ENCODE data around the gene LCK. TPM values are rescaled to one million over a fixed set of nuclear protein-coding genes. Genes with fewer than 3 reads are reported as not detected.

The LCK gene
- total and polyA plus RNA-seq, 9 of the 15 experiments (the other 6 are each of a cell fraction or from before 2014, with no cell fraction given) = 0.04 to 0.47 (median 0.13) TPM; not detected in 6

- no peaks in the 10 kb centered on the region for H3K79me2 ChIP-seq (ENCODE audit: control insufficient read depth, insufficient read depth, low read length)
- peak; percentile 18 for ATAC-seq
- ChIA-PET CTCF (ENCODE audit: low intra/inter-chr PET ratio) (no interaction called here), POLR2A (interaction anchor here (0.6 to 2.3 kb wide), 8 partner anchors 8 to 405 kb away, joined by 3 to 8 read pairs (median 5); partner anchors contain the start of gene MARCKSL1)
- no peak overlapping the region for H2AFZ ChIP-seq (ENCODE audit: low read depth, low read length)
- no peak overlapping the region for H3K27ac ChIP-seq (ENCODE audit: extremely low read depth, low read depth, low read length)
- peaks cover 55% of the 10 kb centered on the region for H3K36me3 ChIP-seq (ENCODE audit: control insufficient read depth, insufficient read depth, low read length)
- 0 out of 2 replicates have a peak, but pooled peaks have one; percentile 11 for TF ChIP-seq HBP1 (CRISPR knock-in tag; IDR thresholded peaks at IDR 0.05)
- TF ChIP-seq ZKSCAN8 (CRISPR knock-in tag; IDR thresholded peaks at IDR 0.05) = no peak
- TF ChIP-seq SRF (CRISPR knock-in tag; IDR thresholded peaks at IDR 0.05) = no peak
- TF ChIP-seq ZNF507 (tag; conservative IDR thresholded peaks at IDR 0.05) = no peak
- TF ChIP-seq RBFOX2 (IDR thresholded peaks at IDR 0.05; ENCODE audit: low read depth, low read length) = peak; percentile 25; the same call in 1 of the 2 replicates
- no peak for TF ChIP-seq L3MBTL2 (IDR thresholded peaks at IDR 0.05)
- TF ChIP-seq POLR2A (conservative IDR thresholded peaks at IDR 0.05) = peak; percentile 76
- TF ChIP-seq CBX8 (IDR thresholded peaks at IDR 0.05; ENCODE audit: borderline replicate concordance, extremely low read depth, low read depth, low read length, poor library complexity, severe bottlenecking) = no peak
- TF ChIP-seq POLR2B (IDR thresholded peaks at IDR 0.05; ENCODE audit: low read depth, partially characterized antibody) = peak; percentile 63
- no peak for TF ChIP-seq MAFK (IDR thresholded peaks at IDR 0.05; ENCODE audit: low read length)
- TF ChIP-seq ZNF431 (CRISPR knock-in tag; IDR thresholded peaks at IDR 0.05) = no peak
- TF ChIP-seq THRB (CRISPR knock-in tag; conservative IDR thresholded peaks at IDR 0.05) = 0 out of 2 replicates have a peak, but pooled peaks have one; percentile 5
- no peak for TF ChIP-seq EP400 (IDR thresholded peaks at IDR 0.05)
- 0 out of 2 replicates have a peak, but pooled peaks have one; percentile 2 for TF ChIP-seq NR4A1 (CRISPR knock-in tag; IDR thresholded peaks at IDR 0.05)
- TF ChIP-seq NR4A1 (tag; IDR thresholded peaks at IDR 0.05) = no peak
- TF ChIP-seq LARP7 (IDR thresholded peaks at IDR 0.05) = no peak
- TF ChIP-seq PCBP1 (IDR thresholded peaks at IDR 0.05; ENCODE audit: low read depth, low read length, poor library complexity, severe bottlenecking) = no peak
- no peak for TF ChIP-seq FOXM1 (IDR thresholded peaks at IDR 0.05; ENCODE audit: low read depth)
- TF ChIP-seq FOXM1 (CRISPR knock-in tag; IDR thresholded peaks at IDR 0.05; ENCODE audit: low read depth) = no peak
- no peak for TF ChIP-seq THRAP3 (IDR thresholded peaks at IDR 0.05; ENCODE audit: borderline replicate concordance)
- TF ChIP-seq POLR2AphosphoS5 (IDR thresholded peaks at IDR 0.05; ENCODE audit: control insufficient read depth, insufficient read depth, low read depth, low read length) = peak; percentile 60; the same call in 1 of the 2 replicates
- TF ChIP-seq SUPT5H (IDR thresholded peaks at IDR 0.05) = peak; percentile 74
- no peak overlapping the region for H3K4me2 ChIP-seq (ENCODE audit: insufficient read depth, low read length)
- in situ Hi-C loops (cut with MboI) = no loop called here
- H3K9ac ChIP-seq (ENCODE audit: insufficient read depth in 1 of 2, low read depth in 2 of 2, low read length in 2 of 2) = peak overlapping the region in 1 of 2 experiments; percentile 23; a peak in 1 of 4 replicates
- no TSS peak for BruUV-seq (replicated peaks)
- H3K9me1 ChIP-seq (ENCODE audit: control insufficient read depth, insufficient read depth, low read length) = peaks cover 4% of the 10 kb centered on the region
- 75% methylated on average over 5 of the region's 5 CpGs for WGBS (ENCODE audit: insufficient coverage, low coverage, missing lambda C conversion rate)
- H4K20me1 ChIP-seq (replicated peaks; ENCODE audit: control insufficient read depth, insufficient read depth, low read length) = no peaks in the 10 kb centered on the region
- peaks cover 16 to 17% of the 10 kb centered on the region in 2 experiments; a peak in 4 of 5 replicates for H3K4me1 ChIP-seq (replicated peaks in 1 of 2; ENCODE audit: control insufficient read depth in 2 of 2, insufficient read depth in 2 of 2, low read length in 2 of 2)
- no peaks in the 10 kb centered on the region for H3K27me3 ChIP-seq (ENCODE audit: control insufficient read depth in 2 of 2, insufficient read depth in 2 of 2, low read length in 2 of 2)
- intact Hi-C loops (cut with micrococcal nuclease) = no loop called here
- no peaks in the 10 kb centered on the region for H3K9me3 ChIP-seq (replicated peaks; ENCODE audit: control insufficient read depth, insufficient read depth, low read depth, low read length)
- DNase-seq (ENCODE audit: extremely low read depth in 1 of 4, low spot score in 3 of 4) = no peak
- FAIRE-seq = no peak
- no peak overlapping the region for H3K4me3 ChIP-seq
These were observed 19.1 kb upstream of the LCK start for GRCh38 chr1:32231843-32232432.

Measured in K562 (cell line).